ENCODE results near the gene GTPBP4. TPM values are rescaled to one million over a fixed set of nuclear protein-coding genes. Genes with fewer than 3 reads are reported as not detected.

The GTPBP4 gene
- total RNA-seq, 1 donor from 2014 or later: 66.3 TPM

DNA sequence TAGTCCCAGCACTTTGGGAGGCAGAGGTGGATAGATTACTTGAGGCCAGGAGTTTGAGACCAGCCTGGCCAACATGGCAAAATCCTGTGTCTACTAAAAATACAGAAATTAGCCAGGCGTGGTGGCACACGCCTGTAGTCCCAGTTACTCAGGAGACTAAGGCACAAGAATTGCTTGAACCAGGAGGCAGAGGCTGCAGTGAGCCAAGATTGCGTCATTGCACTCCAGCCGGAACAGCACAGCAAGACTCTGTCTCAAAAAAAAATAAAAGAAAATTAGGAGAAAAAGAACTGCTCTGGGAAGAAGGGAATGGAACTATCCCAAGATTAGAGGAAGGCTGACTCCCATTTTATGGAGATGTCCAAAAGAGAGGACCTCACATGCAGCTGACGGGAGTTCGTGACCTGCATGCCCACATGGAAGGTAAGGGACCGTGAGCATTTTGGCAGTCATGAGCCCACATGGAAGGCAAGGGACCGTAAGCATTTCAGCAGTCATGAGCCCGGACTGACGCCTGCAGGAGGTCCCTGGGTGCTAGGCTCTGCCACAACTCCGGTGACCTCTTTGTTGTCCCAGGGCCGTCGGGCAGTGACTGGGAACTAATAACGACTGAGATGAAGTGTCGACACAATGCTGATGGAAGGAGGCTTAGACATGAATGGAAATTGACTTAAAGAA is 18.6 kb upstream of the GTPBP4 start:
- Mint-ChIP-seq H3K27me3 (ENCODE audit: low read depth) (peaks cover 7% of the 10 kb centered on the region), H3K4me3 (no peak overlapping the region), H3K27ac (no peak overlapping the region)

DNA sequence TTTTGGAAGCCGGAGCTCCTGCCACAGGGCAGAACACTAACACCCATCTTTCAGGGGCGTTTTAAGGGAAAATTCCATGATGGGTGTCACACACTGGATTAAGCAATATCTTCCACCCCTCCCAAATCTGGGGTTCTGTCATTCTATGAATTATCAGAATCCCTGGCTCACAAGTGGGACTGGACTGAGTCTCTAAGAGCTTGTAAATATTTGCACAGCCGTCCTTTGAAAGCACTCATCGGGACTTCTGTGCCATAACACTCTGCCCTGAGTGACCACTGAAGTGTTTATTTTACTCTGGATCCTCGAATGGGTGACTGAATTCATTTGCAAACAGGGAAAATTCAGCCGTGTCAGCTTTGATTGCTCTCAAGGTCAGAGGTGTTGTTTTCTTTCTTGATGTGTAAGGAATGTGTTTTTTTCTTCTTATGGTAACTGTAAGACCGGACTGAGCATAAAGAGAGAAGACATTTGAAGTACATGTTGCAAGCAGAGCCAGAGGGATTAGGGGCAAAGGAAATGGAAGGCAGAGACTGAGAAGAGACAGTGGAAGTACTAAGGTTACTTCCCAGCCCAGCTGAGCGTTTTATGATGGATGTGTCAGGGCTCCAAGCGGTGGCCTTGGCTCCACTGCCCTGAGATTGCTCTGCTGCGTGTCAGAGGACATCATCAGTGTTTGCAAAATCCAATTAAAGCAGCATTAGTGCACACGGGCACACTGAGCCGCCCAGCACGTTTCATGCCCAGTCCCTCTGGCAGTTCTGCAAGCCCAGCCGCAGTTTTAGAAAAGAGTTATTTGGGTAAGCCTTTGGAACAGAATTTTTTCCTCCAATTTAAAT is 17.7 kb upstream of the GTPBP4 start:
- no peaks in the 10 kb centered on the region for H3K36me3 Mint-ChIP-seq
- peaks cover 8% of the 10 kb centered on the region for H3K4me1 Mint-ChIP-seq
- H3K27me3 Mint-ChIP-seq (ENCODE audit: low read depth): peaks cover 7% of the 10 kb centered on the region
- peak overlapping the region; percentile 3 for H3K27ac Mint-ChIP-seq
- no peak overlapping the region for H3K4me3 Mint-ChIP-seq
- DNase-seq (ENCODE audit: low spot score in 2 of 2, unreplicated experiment in 2 of 2): no peak
- TF ChIP-seq, protein P1, sequence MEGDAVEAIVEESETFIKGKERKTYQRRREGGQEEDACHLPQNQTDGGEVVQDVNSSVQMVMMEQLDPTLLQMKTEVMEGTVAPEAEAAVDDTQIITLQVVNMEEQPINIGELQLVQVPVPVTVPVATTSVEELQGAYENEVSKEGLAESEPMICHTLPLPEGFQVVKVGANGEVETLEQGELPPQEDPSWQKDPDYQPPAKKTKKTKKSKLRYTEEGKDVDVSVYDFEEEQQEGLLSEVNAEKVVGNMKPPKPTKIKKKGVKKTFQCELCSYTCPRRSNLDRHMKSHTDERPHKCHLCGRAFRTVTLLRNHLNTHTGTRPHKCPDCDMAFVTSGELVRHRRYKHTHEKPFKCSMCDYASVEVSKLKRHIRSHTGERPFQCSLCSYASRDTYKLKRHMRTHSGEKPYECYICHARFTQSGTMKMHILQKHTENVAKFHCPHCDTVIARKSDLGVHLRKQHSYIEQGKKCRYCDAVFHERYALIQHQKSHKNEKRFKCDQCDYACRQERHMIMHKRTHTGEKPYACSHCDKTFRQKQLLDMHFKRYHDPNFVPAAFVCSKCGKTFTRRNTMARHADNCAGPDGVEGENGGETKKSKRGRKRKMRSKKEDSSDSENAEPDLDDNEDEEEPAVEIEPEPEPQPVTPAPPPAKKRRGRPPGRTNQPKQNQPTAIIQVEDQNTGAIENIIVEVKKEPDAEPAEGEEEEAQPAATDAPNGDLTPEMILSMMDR (IDR thresholded peaks at IDR 0.05; ENCODE audit: unreplicated experiment): no peak
- peaks cover 9% of the 10 kb centered on the region for H3K9me3 Mint-ChIP-seq

More for the DNA sequence above, 18.6 kb upstream of the GTPBP4 start:
- no peak for DNase-seq (ENCODE audit: low spot score in 2 of 2, unreplicated experiment in 2 of 2)
- Mint-ChIP-seq H3K36me3 (no peaks in the 10 kb centered on the region), H3K4me1 (peaks cover 8% of the 10 kb centered on the region), H3K9me3 (peaks cover 5% of the 10 kb centered on the region)
- TF ChIP-seq, protein P1 (IDR thresholded peaks at IDR 0.05; ENCODE audit: unreplicated experiment): no peak

DNA sequence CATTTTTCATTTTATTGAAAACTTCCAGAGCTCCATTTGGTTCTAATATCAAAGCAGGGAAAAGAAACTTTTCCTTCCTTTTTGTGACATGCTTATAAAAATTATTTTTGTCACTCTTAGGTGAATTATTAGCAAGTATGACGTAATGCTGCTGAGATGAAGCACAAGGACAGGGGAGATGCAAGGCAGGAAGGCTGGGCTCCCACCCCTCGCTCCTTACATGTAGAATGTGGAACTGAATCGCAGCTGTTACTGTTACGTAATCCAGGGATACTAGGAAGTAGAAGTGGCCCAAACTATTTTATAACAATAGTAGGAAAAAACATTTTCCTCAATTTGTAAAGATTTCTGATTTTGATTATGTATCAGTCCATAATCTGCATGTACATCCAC is 17.1 kb upstream of the GTPBP4 start:
- no peaks in the 10 kb centered on the region for H3K36me3 Mint-ChIP-seq
- TF ChIP-seq, protein P1 (IDR thresholded peaks at IDR 0.05; ENCODE audit: unreplicated experiment): no peak
- H3K27me3 Mint-ChIP-seq (ENCODE audit: low read depth): peaks cover 4% of the 10 kb centered on the region
- DNase-seq (ENCODE audit: low spot score in 2 of 2, unreplicated experiment in 2 of 2): no peak
- H3K4me3 Mint-ChIP-seq: no peak overlapping the region
- H3K4me1 Mint-ChIP-seq: peaks cover 8% of the 10 kb centered on the region
- H3K9me3 Mint-ChIP-seq: peaks cover 10% of the 10 kb centered on the region
- peak overlapping the region; percentile 61 for H3K27ac Mint-ChIP-seq

DNA sequence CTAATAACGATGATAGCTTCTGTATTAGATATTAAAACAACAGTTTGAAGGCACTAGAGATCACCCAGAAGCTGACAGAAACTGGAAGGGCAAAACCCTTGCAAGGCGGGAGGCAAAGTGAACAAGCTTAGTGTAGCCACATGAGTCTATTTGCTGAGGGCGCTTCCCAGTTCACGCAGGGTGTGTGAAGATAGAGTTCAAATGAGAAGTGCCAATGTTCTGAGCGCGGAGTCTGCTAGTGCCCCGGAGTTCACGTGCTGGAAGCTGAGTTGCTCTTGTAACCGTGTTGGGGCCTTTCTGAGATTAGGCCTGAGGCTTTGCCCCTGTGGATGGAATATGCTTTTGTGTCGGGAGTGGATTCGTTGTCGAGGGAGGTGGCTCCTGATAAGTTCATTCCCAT is 16.6 kb upstream of the GTPBP4 start:
- peaks cover 4% of the 10 kb centered on the region for H3K27me3 Mint-ChIP-seq (ENCODE audit: low read depth)

DNA sequence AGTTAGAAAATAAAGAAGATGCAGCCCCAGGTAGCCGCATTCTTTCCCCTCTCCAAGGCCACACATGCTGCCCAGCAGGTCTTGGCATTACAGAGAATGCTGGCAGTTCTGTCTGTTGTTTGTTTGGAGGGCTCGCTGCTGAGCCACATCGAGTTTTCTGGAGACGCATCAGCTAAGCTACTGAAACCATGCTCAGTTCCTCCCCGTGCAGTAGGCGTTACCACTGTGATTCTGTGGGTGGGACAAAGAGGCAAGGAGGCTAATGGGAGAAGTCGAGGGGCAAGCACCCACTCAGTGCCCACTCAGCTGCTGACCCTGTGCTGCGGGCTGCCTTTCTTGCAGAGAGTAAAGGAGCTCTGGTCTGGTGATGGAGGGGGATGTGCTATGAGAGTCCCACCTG is 15.5 kb upstream of the GTPBP4 start:
- Mint-ChIP-seq H3K4me1 (peaks cover 8% of the 10 kb centered on the region), H3K36me3 (peaks cover 7% of the 10 kb centered on the region), H3K4me3 (no peak overlapping the region), H3K27ac (no peak overlapping the region), H3K27me3 (ENCODE audit: low read depth) (peaks cover 4% of the 10 kb centered on the region), H3K9me3 (peaks cover 18% of the 10 kb centered on the region)
- TF ChIP-seq, protein P1 (IDR thresholded peaks at IDR 0.05; ENCODE audit: unreplicated experiment): no peak
- DNase-seq (ENCODE audit: low spot score in 2 of 2, unreplicated experiment in 2 of 2): no peak

More for the DNA sequence above, 16.6 kb upstream of the GTPBP4 start:
- no peak overlapping the region for H3K4me3 Mint-ChIP-seq
- peaks cover 14% of the 10 kb centered on the region for H3K9me3 Mint-ChIP-seq
- no peak overlapping the region for H3K27ac Mint-ChIP-seq
- H3K4me1 Mint-ChIP-seq: peaks cover 8% of the 10 kb centered on the region
- DNase-seq (ENCODE audit: low spot score in 2 of 2, unreplicated experiment in 2 of 2): no peak
- TF ChIP-seq, protein P1 (IDR thresholded peaks at IDR 0.05; ENCODE audit: unreplicated experiment): no peak
- peaks cover 4% of the 10 kb centered on the region for H3K36me3 Mint-ChIP-seq
